B cell (primary cell): ENCODE measurements around the gene MYCN. TPM values are rescaled to one million over a fixed set of nuclear protein-coding genes. Genes with fewer than 3 reads are reported as not detected.

Source experiments
- ATAC-seq: fragments of 200-7000 bp; cut with Tn5 transposase; one replicate; pipeline ENCODE4 v1.10.0; 2021; ENCODE audit warnings: low read depth, mild to moderate bottlenecking, moderate number of reproducible peaks, moderate library complexity
- CTCF ChIA-PET: fragments of 350-600 bp; sonication (Branson Sonifier 250); formaldehyde crosslinking; loops from one replicate; lab custom pipeline; 2021; ENCODE audit warnings: antibody characterized with exemption, inconsistent platforms; lab: Charles Lee
- POLR2A ChIA-PET: fragments of 350-600 bp; sonication (Branson Sonifier 250); formaldehyde crosslinking; loops from one replicate; lab custom pipeline; 2021; ENCODE audit warnings: antibody characterized with exemption; lab: Charles Lee
- DNase-seq: peaks from one replicate; pipeline ENCODE4 v3.0.0; 2013
- H2AFZ ChIP-seq: 2 replicates; pipeline ENCODE4 v1.6.1; 2012; ENCODE audit warnings: mild to moderate bottlenecking, low read depth, low read length; ENCODE audit not compliant: insufficient read depth, poor library complexity, severe bottlenecking
- H3K27ac ChIP-seq, 2 donors: 1 replicate in 1 of 2; 2 replicates in 1 of 2; pipeline ENCODE4 v1.5.1; 2012 to 2013; ENCODE audit warnings: low read length in 2 of 2, mild to moderate bottlenecking in 2 of 2, moderate library complexity in 1 of 2
- H3K27me3 ChIP-seq, 4 experiments: fragments of 200-600 bp in 1 of 4; sonication (generic) in 1 of 4; replicated peaks in 1 of 4; 1 replicate in 2 of 4; 2 replicates in 2 of 4; pipeline versions ENCODE4 v1.6.1 to v1.7.0; 2013 to 2016; ENCODE audit warnings: low read length in 3 of 4, mild to moderate bottlenecking in 2 of 4, mixed read lengths in 1 of 4, moderate library complexity in 1 of 4; ENCODE audit not compliant: insufficient read depth in 4 of 4, control insufficient read depth in 3 of 4; ENCODE audit errors: control extremely low read depth in 1 of 4
- H3K36me3 ChIP-seq, 2 experiments: replicated peaks in 1 of 2; 1 replicate in 1 of 2; 2 replicates in 1 of 2; pipeline versions ENCODE4 v1.6.1 to v1.7.1; 2013; ENCODE audit warnings: low read length in 1 of 2; ENCODE audit not compliant: insufficient read depth in 2 of 2, control insufficient read depth in 1 of 2; ENCODE audit errors: control extremely low read depth in 1 of 2, extremely low read depth in 1 of 2
- H3K4me1 ChIP-seq, 2 donors: fragments of 200-600 bp in 1 of 2; sonication (generic) in 1 of 2; 1 replicate in 1 of 2; 2 replicates in 1 of 2; pipeline versions ENCODE4 v1.5.1 to v1.6.1; 2013 to 2017; ENCODE audit warnings: low read length in 2 of 2; ENCODE audit not compliant: control insufficient read depth in 2 of 2, insufficient read depth in 2 of 2
- H3K4me2 ChIP-seq: replicated peaks from 2 replicates; pipeline ENCODE3; 2012; ENCODE audit warnings: mild to moderate bottlenecking, low read depth, low read length; ENCODE audit not compliant: poor library complexity, severe bottlenecking
- H3K4me3 ChIP-seq, 5 experiments: fragments of 200-600 bp in 1 of 5; sonication (generic) in 1 of 5; 1 replicate in 3 of 5; 2 replicates in 2 of 5; pipeline versions ENCODE4 v1.5.1 to v1.7.0; 2011 to 2016; ENCODE audit warnings: low read length in 4 of 5, mild to moderate bottlenecking in 4 of 5, low read depth in 2 of 5, control low read depth in 1 of 5, moderate library complexity in 1 of 5; ENCODE audit not compliant: insufficient read depth in 1 of 5; ENCODE audit errors: control extremely low read depth in 1 of 5, extremely low read depth in 1 of 5
- H3K79me2 ChIP-seq: fragments of 200-600 bp; sonication (generic); one replicate; pipeline ENCODE4 v1.6.0; 2016; ENCODE audit warnings: low read length; ENCODE audit not compliant: control insufficient read depth, insufficient read depth
- H3K9ac ChIP-seq: fragments of 200-600 bp; sonication (generic); 2 replicates; pipeline ENCODE4 v1.6.1; 2017; ENCODE audit warnings: mild to moderate bottlenecking, low read length, moderate library complexity
- H3K9me3 ChIP-seq, 3 donors: one replicate each; pipeline versions ENCODE4 v1.6.1 to v1.7.1; 2013; ENCODE audit warnings: low read length in 2 of 3; ENCODE audit not compliant: control insufficient read depth in 2 of 3, insufficient read depth in 1 of 3; ENCODE audit errors: control extremely low read depth in 1 of 3
- H4K20me1 ChIP-seq: 2 replicates; pipeline ENCODE4 v1.6.0; 2012; ENCODE audit warnings: mild to moderate bottlenecking, low read length; ENCODE audit not compliant: insufficient read depth, control insufficient read depth, poor library complexity, severe bottlenecking
- H3K27ac Mint-ChIP-seq: one replicate; pipeline ENCODE4 v1.8.0; 2021; ENCODE audit warnings: mixed read lengths
- H3K27me3 Mint-ChIP-seq: one replicate; pipeline ENCODE4 v1.8.0; 2021; ENCODE audit warnings: mixed read lengths
- H3K4me1 Mint-ChIP-seq: one replicate; pipeline ENCODE4 v1.8.0; 2021; ENCODE audit warnings: mixed read lengths
- H3K4me3 Mint-ChIP-seq: one replicate; pipeline ENCODE4 v1.8.0; 2021; ENCODE audit warnings: mixed read lengths
- H3K9me3 Mint-ChIP-seq: one replicate; pipeline ENCODE4 v1.8.0; 2022; ENCODE audit warnings: mixed read lengths; ENCODE audit not compliant: insufficient read depth
- CTCF ChIP-seq: fragments of 200-600 bp; IDR thresholded peaks from one replicate; pipeline ENCODE4 v1.8.0; 2022; ENCODE audit warnings: antibody characterized with exemption, mild to moderate bottlenecking
- EZH2 ChIP-seq: IDR thresholded peaks from 2 replicates; pipeline ENCODE4 v1.6.1; 2012; ENCODE audit warnings: borderline replicate concordance, low read depth, mild to moderate bottlenecking, moderate library complexity, low read length; ENCODE audit not compliant: insufficient read depth, poor library complexity, severe bottlenecking
- WGBS: methylation state at CpG from one replicate; pipeline ENCODE4 v1.1.5; 2013; ENCODE audit warnings: missing lambda C conversion rate; ENCODE audit not compliant: insufficient coverage; 5-methylcytosine and 5-hydroxymethylcytosine counted together
- intact Hi-C: fragments of 100-400 bp; cut with micrococcal nuclease; formaldehyde crosslinking; loops from one replicate; pipeline ENCODE4 v1.10.0; 2022
- polyA plus RNA-seq: library from polyadenylated mRNA; depleted of rRNA; stranded (reverse); fragments of >200 nt; gene quantifications from 2 replicates; pipeline ENCODE4 v1.2.3, GENCODE V29; 2012
- total RNA-seq, 2 donors: library from RNA; stranded (reverse); fragments of 120-200 nt in 1 of 2; gene quantifications; 1 replicate in 1 of 2; 2 replicates in 1 of 2; pipeline versions ENCODE4 v1.2.3 to v1.2.4, GENCODE V29; 2013 to 2022

MYCN gene
- total and polyA plus RNA-seq, 2 donors (not counting 1 experiment from before 2014, with no cell fraction given), result not detected

GRCh38 chr2:15908371-15908770 lies 32.0 kb upstream of the MYCN start:
- Mint-ChIP-seq H3K27me3 (no peaks in the 10 kb centered on the region), H3K4me3 (no peak overlapping the region), H3K9me3 (no peaks in the 10 kb centered on the region), H3K27ac (no peak overlapping the region), H3K4me1 (no peaks in the 10 kb centered on the region)
- no peaks in the 10 kb centered on the region for H3K36me3 ChIP-seq
- 84% methylated on average over 3 of the region's 4 CpGs for WGBS
- ATAC-seq (no peak), DNase-seq (no peak)
- no peak overlapping the region for H3K4me2 ChIP-seq
- no peak overlapping the region for H3K9ac ChIP-seq
- H3K27me3 ChIP-seq, result no peaks in the 10 kb centered on the region
- H2AFZ ChIP-seq, result no peak overlapping the region
- no peak overlapping the region for H3K4me3 ChIP-seq
- H3K79me2 ChIP-seq, result no peaks in the 10 kb centered on the region
- H3K9me3 ChIP-seq, result no peaks in the 10 kb centered on the region
- ChIA-PET CTCF (no interaction called here), POLR2A (no interaction called here)
- TF ChIP-seq CTCF, result no peak
- intact Hi-C loops, result no loop called here
- H3K4me1 ChIP-seq, result no peaks in the 10 kb centered on the region
- no peaks in the 10 kb centered on the region for H4K20me1 ChIP-seq
- no peak overlapping the region for H3K27ac ChIP-seq

- Histone ChIP-seq H3K79me2 (no peaks in the 10 kb centered on the region), H2AFZ (no peak overlapping the region), H3K27ac (no peak overlapping the region), H4K20me1 (no peaks in the 10 kb centered on the region), H3K36me3 (no peaks in the 10 kb centered on the region), H3K9ac (no peak overlapping the region), H3K4me2 (no peak overlapping the region), H3K9me3 (no peaks in the 10 kb centered on the region), H3K4me1 (no peaks in the 10 kb centered on the region), H3K27me3 (no peaks in the 10 kb centered on the region), H3K4me3 (no peak overlapping the region)
- no peaks in the 10 kb centered on the region for H3K4me1 Mint-ChIP-seq
- H3K9me3 Mint-ChIP-seq, result no peaks in the 10 kb centered on the region
- TF ChIP-seq EZH2 (no peak), CTCF (no peak)
- intact Hi-C loops, result no loop called here
- H3K27ac Mint-ChIP-seq, result no peak overlapping the region
- ChIA-PET CTCF (no interaction called here), POLR2A (no interaction called here)
- ATAC-seq (no peak), DNase-seq (no peak)
- no CpG with 5 or more reads among the region's 4 CpGs for WGBS
- H3K27me3 Mint-ChIP-seq, result no peaks in the 10 kb centered on the region
- H3K4me3 Mint-ChIP-seq, result no peak overlapping the region
Observed at GRCh38 chr2:15909157-15909556, 31.2 kb upstream of the MYCN start.
